Ovary (tissue), 3 donors: ENCODE measurements around the gene DERL3.

Experiments used
- CTCF ChIP-seq, 3 donors: fragments of 450-650 bp in 2 of 3; fragments of 200-600 bp in 1 of 3; IDR thresholded peaks; one replicate each; pipeline versions ENCODE4 v1.5.1 to v1.8.0; 2016 to 2022; ENCODE audit warnings: antibody characterized with exemption in 3 of 3, mild to moderate bottlenecking in 1 of 3
- EP300 ChIP-seq: sonication (generic); formaldehyde crosslinking; IDR thresholded peaks from one replicate; pipeline ENCODE4 v1.6.1; 2017; ENCODE audit warnings: antibody characterized with exemption
- POLR2A ChIP-seq: fragments of 450-650 bp; IDR thresholded peaks from one replicate; pipeline ENCODE4 v1.6.1; 2017; ENCODE audit warnings: antibody characterized with exemption, mild to moderate bottlenecking, moderate library complexity
- donor health status: DM: no; HTN: no; CAD: no.

DNA sequence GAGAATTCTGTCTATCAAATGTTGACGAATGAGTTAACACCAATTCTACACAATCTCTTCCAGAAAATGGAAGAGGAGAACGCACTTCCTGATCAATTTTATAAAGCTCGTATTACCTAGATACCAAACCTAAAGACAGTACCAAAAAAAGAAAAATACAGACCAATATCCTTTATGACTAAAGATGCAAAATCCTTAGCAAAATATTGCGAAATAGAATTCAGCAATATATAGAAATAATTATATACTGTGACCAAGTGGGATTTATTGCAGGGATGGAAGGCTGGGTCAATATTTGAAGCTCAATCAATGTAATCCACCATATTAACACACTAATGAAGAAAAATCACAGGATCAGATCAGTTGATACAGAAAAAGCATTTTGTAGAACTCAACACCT, 26.4 kb downstream of the DERL3 start:
- TF ChIP-seq CTCF (IDR thresholded peaks at IDR 0.05) (no peak), EP300 (no peak), POLR2A (no peak)
